Fibroblast of villous mesenchyme (primary cell): ENCODE data around the gene UNC5A. TPM values are rescaled to one million over a fixed set of nuclear protein-coding genes. Genes with fewer than 3 reads are reported as not detected.

ENCODE experiments used
- DNase-seq: peaks from one replicate; pipeline ENCODE4 v3.0.0-alpha.2; 2010; ENCODE audit warnings: low read depth
- H3K4me3 ChIP-seq: 2 replicates; pipeline ENCODE4 v1.5.1; 2011; ENCODE audit warnings: low read depth, mild to moderate bottlenecking, low read length
- CTCF ChIP-seq: IDR thresholded peaks from 2 replicates; pipeline ENCODE4 v1.5.1; 2012; ENCODE audit warnings: low read depth, mild to moderate bottlenecking, low read length; ENCODE audit not compliant: insufficient read depth
- total RNA-seq: library from RNA; depleted of rRNA; stranded (reverse); fragments of >200 nt; gene quantifications from 2 replicates; pipeline ENCODE4 v1.2.3, GENCODE V29; 2012

UNC5A gene
- total RNA-seq, 1 donor = not detected

DNA sequence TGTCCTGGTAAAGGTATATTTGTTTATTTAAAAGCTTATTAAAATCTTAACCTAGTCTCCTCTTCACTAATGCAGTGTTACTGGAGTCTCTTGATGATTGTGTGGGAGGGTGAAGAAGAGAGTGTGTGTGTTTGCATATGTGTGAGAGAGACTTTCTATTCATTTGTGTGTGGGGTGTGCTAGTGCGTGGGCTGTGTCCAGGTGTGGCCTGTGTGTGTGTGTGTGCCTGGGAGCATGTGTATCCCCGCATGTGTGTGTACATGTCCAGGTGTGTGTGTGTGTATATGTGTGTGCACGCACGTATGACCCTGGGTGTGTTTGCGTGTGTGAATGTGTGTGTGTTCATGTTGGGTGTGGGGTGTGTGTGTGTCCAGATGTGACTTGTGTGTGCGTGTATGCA, 10.3 kb upstream of the UNC5A start:
- DNase-seq = no peak
- no peak overlapping the region for H3K4me3 ChIP-seq
- no peak for TF ChIP-seq CTCF

- H3K4me3 ChIP-seq = no peak overlapping the region
- no peak for DNase-seq
- no peak for TF ChIP-seq CTCF
Measured at GRCh38 chr5:176802116-176802784, 8.1 kb upstream of the UNC5A start.

DNA sequence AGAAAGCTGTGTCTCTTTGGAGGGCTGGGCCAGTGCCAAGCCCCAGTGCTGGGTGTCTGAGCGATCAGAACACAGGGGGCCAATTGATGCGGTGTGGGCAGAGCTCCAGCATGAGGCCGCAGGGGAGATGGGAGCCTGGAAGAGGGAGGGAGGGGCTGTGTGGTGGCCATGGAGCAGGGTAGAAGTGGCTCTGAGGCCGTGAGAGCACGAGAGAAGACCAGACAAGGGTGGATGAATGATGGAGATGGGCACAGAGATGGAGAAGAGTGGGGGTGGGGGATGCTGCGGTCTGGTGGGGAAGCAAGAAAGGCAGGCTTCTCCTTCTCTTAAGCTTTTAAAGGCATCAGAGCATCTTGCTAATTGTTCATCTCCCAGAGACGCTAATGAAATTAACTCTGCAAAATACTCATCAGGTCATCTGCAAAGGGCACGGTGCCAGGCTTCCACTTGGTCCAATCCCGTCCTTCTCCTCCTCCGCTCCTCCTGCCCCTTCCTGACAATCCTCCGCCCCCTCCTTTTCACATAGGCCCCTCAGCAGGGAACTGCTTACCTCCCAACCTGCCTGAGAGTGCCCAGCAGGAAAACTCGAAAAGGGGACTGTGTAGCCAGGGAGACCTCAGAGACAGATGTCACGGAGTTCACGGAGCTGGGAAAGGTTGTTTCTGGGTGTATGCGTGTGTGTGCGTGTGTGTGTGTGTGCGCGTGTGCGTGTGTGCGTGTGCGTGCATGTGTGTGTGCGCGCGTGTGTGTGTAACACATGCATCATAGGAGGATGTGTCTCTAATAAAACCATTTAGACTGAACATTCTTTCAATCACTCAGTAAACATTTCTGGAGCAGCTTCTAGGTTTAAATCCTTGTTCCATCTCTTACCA, 7.1 kb upstream of the UNC5A start:
- DNase-seq = no peak
- no peak for TF ChIP-seq CTCF
- no peak overlapping the region for H3K4me3 ChIP-seq

DNA sequence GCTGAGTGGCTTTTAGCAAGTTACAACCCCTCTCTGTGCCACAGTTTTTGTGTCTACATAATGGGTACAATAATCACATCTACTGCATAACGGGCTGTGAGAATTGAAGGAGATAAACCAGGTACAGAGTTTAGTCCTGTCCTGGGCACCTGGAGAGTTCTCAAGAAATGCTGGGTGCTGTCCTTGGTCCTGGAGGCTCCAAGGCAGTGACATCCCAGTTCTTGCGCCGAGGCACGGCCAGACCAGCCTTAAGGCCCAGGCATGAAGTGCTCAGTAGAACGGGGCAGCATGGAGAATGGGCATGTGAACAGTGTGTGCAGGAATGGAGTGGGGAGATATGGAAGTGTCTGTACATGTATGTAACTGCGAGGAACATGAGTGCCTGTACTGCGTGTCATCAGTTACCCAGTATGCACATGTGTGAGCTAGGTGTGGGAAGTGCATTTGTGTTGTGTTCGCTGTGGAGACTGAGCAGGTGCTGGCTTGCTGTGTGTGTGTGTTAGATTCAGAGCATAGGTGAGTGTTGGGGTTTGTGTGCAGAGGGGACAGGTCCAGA, 6.3 kb upstream of the UNC5A start:
- H3K4me3 ChIP-seq = no peak overlapping the region
- DNase-seq = peak; percentile 51
- no peak for TF ChIP-seq CTCF

DNA sequence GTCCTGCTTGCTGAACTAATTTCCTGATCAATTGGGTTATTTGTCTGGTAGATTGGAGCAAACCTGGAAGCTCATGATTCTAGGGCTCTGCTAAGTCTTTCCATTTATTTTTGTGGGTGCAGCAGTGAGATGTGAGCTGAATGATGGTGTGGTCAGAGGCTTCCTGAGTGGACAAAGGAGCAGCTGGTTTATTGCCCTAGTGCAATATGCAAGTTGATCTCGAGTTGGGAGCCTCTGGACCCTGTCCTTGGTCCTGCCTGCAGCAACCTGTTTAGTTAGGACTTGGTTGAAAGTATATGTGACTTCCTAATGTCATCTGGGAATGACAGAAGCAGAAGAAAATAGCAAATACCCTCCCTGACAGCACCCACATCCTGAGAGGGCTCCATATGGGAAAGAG, 4.2 kb upstream of the UNC5A start:
- no peak for TF ChIP-seq CTCF
- H3K4me3 ChIP-seq = no peak overlapping the region
- DNase-seq = peak; percentile 26

GRCh38 chr5:176809544-176810080, 747 bp upstream of the UNC5A start:
- DNase-seq = no peak
- TF ChIP-seq CTCF = no peak
- no peak overlapping the region for H3K4me3 ChIP-seq
